Measurements from ENCODE around the gene TMEM41B. TPM values are rescaled to one million over a fixed set of nuclear protein-coding genes. Genes with fewer than 3 reads are reported as not detected.

The TMEM41B gene
- total RNA-seq, 1 donor from 2014 or later: 22.7 TPM

- ATAC-seq: no peak
- no peak for DNase-seq (ENCODE audit: low spot score)
Observed at GRCh38 chr11:9310485-9311090, 3.8 kb downstream of the TMEM41B start.

- DNase-seq (ENCODE audit: low spot score): no peak
- ATAC-seq: no peak
Observed at GRCh38 chr11:9304178-9304577, 10.2 kb downstream of the TMEM41B start.

- no peak for ATAC-seq
- no peak for DNase-seq (ENCODE audit: low spot score)
Observed at GRCh38 chr11:9302448-9302847, 11.9 kb downstream of the TMEM41B start.

DNA sequence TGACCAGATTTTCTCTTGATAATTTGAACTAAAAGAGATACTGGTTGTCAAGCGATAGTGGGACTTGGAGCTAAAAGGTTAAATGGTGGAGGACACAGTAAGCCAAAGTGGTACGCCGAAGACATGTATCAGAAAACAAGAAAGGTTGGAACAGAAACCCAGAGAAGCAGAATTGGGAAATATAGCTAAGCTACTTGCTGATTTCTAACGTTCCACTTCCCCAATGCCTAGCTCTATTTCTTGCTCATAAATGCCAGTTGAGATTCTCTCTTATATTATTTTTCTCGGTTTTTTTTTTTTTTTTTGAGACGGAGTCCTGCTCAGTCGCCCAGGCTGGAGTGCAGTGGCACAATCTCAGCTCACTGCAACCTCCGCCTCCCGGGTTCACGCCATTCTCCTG lies 12.7 kb downstream of the TMEM41B start:
- no peak for ATAC-seq
- DNase-seq (ENCODE audit: low spot score): no peak

GRCh38 chr11:9293646-9294045 lies 20.7 kb downstream of the TMEM41B start:
- DNase-seq (ENCODE audit: low spot score) (no peak), ATAC-seq (no peak)

GRCh38 chr11:9285850-9286587 lies 28.4 kb downstream of the TMEM41B start:
- DNase-seq (ENCODE audit: low spot score) (no peak), ATAC-seq (no peak)

DNA sequence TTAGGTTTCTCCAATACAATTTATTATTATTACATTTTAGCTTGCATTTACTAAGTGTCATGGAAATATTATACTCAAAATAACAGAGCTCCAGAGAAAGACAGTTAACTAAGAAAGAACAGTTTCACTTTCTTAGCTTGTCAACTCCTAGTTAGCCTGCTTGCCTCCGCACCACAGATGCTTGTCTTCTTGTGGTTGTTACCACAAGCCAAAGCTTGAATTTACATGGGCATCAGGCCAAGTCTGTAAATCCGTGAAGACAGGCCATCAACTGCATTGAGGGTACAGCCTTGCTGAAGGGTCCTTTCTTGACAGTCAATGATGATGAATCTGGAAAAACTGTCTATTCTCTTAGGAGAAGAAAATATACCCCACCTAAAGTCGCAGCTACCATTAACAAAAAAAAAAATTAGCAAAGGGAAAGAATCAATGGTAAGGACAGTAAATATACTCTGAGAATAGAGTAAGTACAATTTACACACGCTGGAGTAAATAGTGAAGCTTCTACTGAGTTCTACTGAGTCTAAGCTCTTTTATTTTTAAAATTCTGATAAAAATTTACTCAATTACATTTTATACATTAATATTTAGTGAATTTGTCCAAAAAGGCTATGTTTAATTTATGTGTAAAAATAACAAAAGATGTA lies 33.6 kb downstream of the TMEM41B start:
- no peak for DNase-seq (ENCODE audit: low spot score)
- ATAC-seq: no peak

- no peak for ATAC-seq
Observed at GRCh38 chr11:9277176-9277575, 37.2 kb downstream of the TMEM41B start.

GRCh38 chr11:9276571-9276970 lies 37.8 kb downstream of the TMEM41B start:
- DNase-seq (ENCODE audit: low spot score): no peak
- no peak for ATAC-seq

More at GRCh38 chr11:9277176-9277575, 37.2 kb downstream of the TMEM41B start:
- DNase-seq (ENCODE audit: low spot score): no peak

- peak; percentile 12 for ATAC-seq
Observed at GRCh38 chr11:9274499-9275258, 39.7 kb downstream of the TMEM41B start.

GRCh38 chr11:9273376-9274336 lies 40.7 kb downstream of the TMEM41B start:
- ATAC-seq (no peak), DNase-seq (ENCODE audit: low spot score) (no peak)

More at GRCh38 chr11:9274499-9275258, 39.7 kb downstream of the TMEM41B start:
- no peak for DNase-seq (ENCODE audit: low spot score)

- no peak for DNase-seq (ENCODE audit: low spot score)
- no peak for ATAC-seq
Observed at GRCh38 chr11:9269492-9270013, 44.8 kb downstream of the TMEM41B start.

GRCh38 chr11:9267680-9268079 lies 46.7 kb downstream of the TMEM41B start:
- DNase-seq (ENCODE audit: low spot score) (no peak), ATAC-seq (no peak)

- ATAC-seq (no peak), DNase-seq (ENCODE audit: low spot score) (no peak)
Observed at GRCh38 chr11:9266926-9267325, 47.5 kb downstream of the TMEM41B start.

GRCh38 chr11:9266132-9266736 lies 48.2 kb downstream of the TMEM41B start:
- ATAC-seq: no peak
- no peak for DNase-seq (ENCODE audit: low spot score)

DNA sequence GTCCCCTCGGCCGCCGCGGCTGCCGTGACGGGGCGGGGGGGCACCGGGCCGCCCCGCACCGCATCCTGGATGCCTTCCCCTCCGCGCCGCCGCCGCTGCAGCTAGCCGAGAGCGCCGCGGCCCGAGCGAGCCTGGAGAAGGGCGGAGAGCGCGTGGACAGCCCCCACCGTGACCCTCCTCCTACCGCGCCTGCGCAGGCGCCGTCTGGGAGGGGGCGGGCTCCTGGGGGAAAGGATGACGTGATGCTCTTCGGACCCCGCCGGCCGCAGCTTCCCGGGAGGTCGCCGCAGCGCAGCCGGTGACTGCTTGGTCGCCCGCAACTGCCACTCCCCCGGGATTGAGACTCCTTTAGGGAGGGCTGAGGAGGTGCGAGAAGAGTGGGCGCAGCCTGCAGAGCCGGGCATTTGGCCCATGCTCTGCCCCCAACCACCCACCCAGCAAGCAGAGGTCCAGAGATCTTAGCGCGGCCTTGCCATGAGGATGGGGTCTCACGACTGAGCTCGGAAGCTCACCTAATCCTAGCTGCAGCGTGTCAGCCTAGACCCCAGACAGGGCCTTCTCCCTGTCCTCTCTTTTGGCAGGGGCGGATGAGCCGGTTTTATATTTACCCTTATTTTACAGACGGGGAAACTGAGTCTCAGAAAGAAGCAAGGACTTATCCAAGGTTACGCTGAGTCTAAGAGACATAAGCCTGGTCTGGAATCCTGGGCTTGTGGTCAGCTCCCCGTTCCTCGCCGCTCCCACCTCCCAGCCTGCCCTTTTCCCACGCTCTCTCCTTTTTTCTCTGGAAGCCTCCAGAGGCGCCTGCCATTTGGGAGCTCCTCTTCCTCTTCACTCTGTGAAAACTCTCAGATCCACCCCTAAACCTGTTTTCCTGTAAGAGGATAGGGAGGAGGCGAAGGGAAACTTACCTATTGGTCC lies 48.9 kb downstream of the TMEM41B start, which contains the start of gene DENND5A:
Gene DENND5A (minus strand): TSS at position 140 of the 921 bp plus-strand sequence. CDS start 281 bp downstream, outside the sequence.
- DNase-seq (ENCODE audit: low spot score) (peak; percentile 90), ATAC-seq (peak; percentile 93)

DNA sequence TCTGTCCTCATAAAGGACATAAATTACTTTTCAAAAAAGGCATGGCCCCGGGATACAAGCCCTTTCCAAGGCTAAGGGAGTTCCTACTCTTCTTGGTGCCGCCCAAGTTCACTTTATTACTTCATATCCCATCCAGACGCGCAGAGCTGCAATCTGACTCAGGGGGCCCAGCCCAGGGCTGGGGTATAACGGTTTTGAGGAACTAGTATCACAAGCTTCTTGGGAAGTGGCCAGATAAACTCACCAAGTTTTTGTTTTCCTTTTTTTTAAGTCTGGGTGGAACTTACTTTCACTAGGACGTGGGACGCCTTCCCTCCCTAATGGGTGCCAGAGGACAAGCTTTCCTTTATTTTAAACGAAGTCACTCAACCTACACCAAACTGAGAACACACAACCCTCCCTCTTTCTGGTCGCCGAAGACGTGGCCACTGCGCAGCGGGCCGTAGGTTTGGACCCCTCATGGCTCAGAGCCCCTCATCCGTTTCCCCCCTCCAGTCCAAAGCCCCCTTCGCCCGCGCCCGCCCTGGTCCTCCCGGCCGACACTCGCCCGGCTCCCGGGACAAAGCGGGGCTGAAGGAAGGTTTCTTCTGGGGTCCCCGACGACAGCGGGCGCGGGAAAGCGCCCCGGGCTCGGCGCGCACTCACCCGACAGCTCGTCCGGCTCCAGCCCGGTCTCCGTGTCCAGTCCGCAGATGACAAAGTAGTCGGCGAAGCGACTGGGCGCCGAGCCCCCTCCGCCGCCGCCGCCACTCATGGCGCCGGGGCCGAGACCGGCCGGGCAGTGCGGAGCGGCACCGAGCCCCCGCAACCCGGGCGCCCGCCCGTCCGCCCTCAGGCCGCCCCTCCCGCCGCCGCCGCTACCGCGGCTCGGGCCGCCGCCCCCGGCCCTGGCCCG lies 49.8 kb downstream of the TMEM41B start:
- ATAC-seq: peak; percentile 47
- DNase-seq (ENCODE audit: low spot score): peak; percentile 56
